HepG2 (cell line): ENCODE data around the gene CALR. TPM values are rescaled to one million over a fixed set of nuclear protein-coding genes. Genes with fewer than 3 reads are reported as not detected.
A peak's percentile ranks its signal among the peaks of the same experiment; 100 is the strongest.

Experiments used
- FOXO1 ChIP-seq: sonication (generic); formaldehyde crosslinking; IDR thresholded peaks from 2 replicates; pipeline ENCODE4 v1.4.0; 2020; ENCODE audit warnings: missing genetic modification reagents
- GPBP1L1 ChIP-seq: sonication (generic); formaldehyde crosslinking; IDR thresholded peaks from 2 replicates; pipeline ENCODE4 v1.5.0; 2020; ENCODE audit warnings: mild to moderate bottlenecking, missing genetic modification reagents
- HMGA1 ChIP-seq: sonication (generic); formaldehyde crosslinking; conservative IDR thresholded peaks from 2 replicates; pipeline ENCODE4 v1.4.0; 2020; ENCODE audit warnings: missing genetic modification reagents
- KDM3A ChIP-seq: IDR thresholded peaks from 2 replicates; pipeline ENCODE4 v1.6.1; 2018; ENCODE audit warnings: low read depth, missing compliant biosample characterization
- KMT2B ChIP-seq: IDR thresholded peaks from 2 replicates; pipeline ENCODE4 v1.6.1; 2016; ENCODE audit warnings: missing genetic modification reagents, missing compliant biosample characterization
- MBD4 ChIP-seq: IDR thresholded peaks from 2 replicates; pipeline ENCODE4 v1.6.1; 2012; ENCODE audit warnings: low read length, inconsistent platforms, borderline replicate concordance
- MYPOP ChIP-seq: sonication (generic); formaldehyde crosslinking; IDR thresholded peaks from 2 replicates; pipeline ENCODE4 v1.8.1; 2023; ENCODE audit warnings: mild to moderate bottlenecking, moderate library complexity, missing genetic modification reagents
- NCOA2 ChIP-seq: sonication (generic); formaldehyde crosslinking; IDR thresholded peaks from 2 replicates; pipeline ENCODE4 v1.8.0; 2022; ENCODE audit warnings: inconsistent platforms
- PBX3 ChIP-seq: sonication (generic); formaldehyde crosslinking; IDR thresholded peaks from 2 replicates; pipeline ENCODE4 v1.8.1; 2023; ENCODE audit warnings: missing genetic modification reagents, inconsistent platforms, borderline replicate concordance
- PHF8 ChIP-seq: sonication (generic); formaldehyde crosslinking; IDR thresholded peaks from 2 replicates; pipeline ENCODE4 v1.5.0; 2020; ENCODE audit warnings: missing genetic modification reagents
- SRSF9 ChIP-seq: fragments of 200-400 bp; formaldehyde crosslinking; IDR thresholded peaks from 2 replicates; pipeline ENCODE4 v1.6.1; 2018; ENCODE audit warnings: borderline replicate concordance, mild to moderate bottlenecking, low read depth, low read length; ENCODE audit not compliant: insufficient read depth, poor library complexity, severe bottlenecking
- TRIM22 ChIP-seq: fragments of 450-650 bp; IDR thresholded peaks from 2 replicates; pipeline ENCODE4 v1.6.1; 2017
- YEATS2 ChIP-seq: sonication (generic); formaldehyde crosslinking; IDR thresholded peaks from 2 replicates; pipeline ENCODE4 v1.4.0; 2020; ENCODE audit warnings: missing genetic modification reagents, borderline replicate concordance
- ZBTB46 ChIP-seq: sonication (generic); formaldehyde crosslinking; IDR thresholded peaks from 2 replicates; pipeline ENCODE4 v1.4.0; 2020; ENCODE audit warnings: mild to moderate bottlenecking, missing genetic modification reagents, borderline replicate concordance
- ZFP36 ChIP-seq: fragments of 150-350 bp; IDR thresholded peaks from 2 replicates; pipeline ENCODE4 v1.6.1; 2018; ENCODE audit warnings: borderline replicate concordance, low read length, low read depth; ENCODE audit not compliant: partially characterized antibody
- ZFY ChIP-seq: sonication (generic); formaldehyde crosslinking; IDR thresholded peaks from 2 replicates; pipeline ENCODE4 v1.4.0; 2020; ENCODE audit warnings: missing genetic modification reagents
- ZNF160 ChIP-seq: sonication (generic); formaldehyde crosslinking; IDR thresholded peaks from 2 replicates; pipeline ENCODE4 v1.8.0; 2022; ENCODE audit warnings: mild to moderate bottlenecking, inconsistent platforms, missing genetic modification reagents
- ZNF292 ChIP-seq: sonication (generic); formaldehyde crosslinking; IDR thresholded peaks from 2 replicates; pipeline ENCODE4 v1.8.1; 2022; ENCODE audit warnings: mild to moderate bottlenecking, low read depth, missing genetic modification reagents, borderline replicate concordance
- ZNF414 ChIP-seq: sonication (generic); formaldehyde crosslinking; IDR thresholded peaks from 2 replicates; pipeline ENCODE4 v1.5.0; 2020; ENCODE audit warnings: missing genetic modification reagents
- ZNF619 ChIP-seq: sonication (generic); formaldehyde crosslinking; IDR thresholded peaks from 2 replicates; pipeline ENCODE4 v1.4.0; 2020; ENCODE audit warnings: mild to moderate bottlenecking, missing genetic modification reagents
- ZNF629 ChIP-seq: sonication (generic); formaldehyde crosslinking; conservative IDR thresholded peaks from 2 replicates; pipeline ENCODE4 v1.5.0; 2020; ENCODE audit warnings: missing genetic modification reagents
- ZSCAN21 ChIP-seq: sonication (generic); formaldehyde crosslinking; IDR thresholded peaks from 2 replicates; pipeline ENCODE4 v1.8.0; 2022; ENCODE audit warnings: mild to moderate bottlenecking, missing genetic modification reagents, moderate library complexity, borderline replicate concordance
- polyA plus RNA-seq, 8 experiments: library from polyadenylated mRNA; depleted of rRNA in 3 of 8; stranded (reverse) in 7 of 8; unstranded in 1 of 8; fragments of >200 nt; fragmentation: Illumina TruSeq in 4 of 8; extraction: Trizol in 4 of 8; gene quantifications; 2 replicates each; pipeline versions ENCODE4 v1.2.1 to v1.2.3, GENCODE V29; 2011 to 2016; ENCODE audit warnings: low read depth in 4 of 8, missing spikeins in 1 of 8, mixed read lengths in 1 of 8; ENCODE audit not compliant: insufficient read depth in 1 of 8
- total RNA-seq, 5 experiments: library from RNA; depleted of rRNA; stranded (reverse); fragments of >200 nt; fragmentation: Illumina TruSeq; extraction: Trizol; gene quantifications; 2 replicates each; pipeline ENCODE4 v1.2.3, GENCODE V29; 2016; ENCODE audit warnings: low read depth in 1 of 5

The CALR gene
- total and polyA plus RNA-seq, 2 of the 13 experiments (the other 11 are each of a cell fraction or from before 2014, with no cell fraction given) = 898 to 934 TPM

- no peak for TF ChIP-seq TRIM22
- TF ChIP-seq KMT2B = no peak
- no peak for TF ChIP-seq KDM3A (CRISPR knock-in tag)
- no peak for TF ChIP-seq YEATS2 (CRISPR knock-in tag)
- TF ChIP-seq ZBTB46 = 0 out of 2 replicates have a peak, but pooled peaks have one; percentile 66
- TF ChIP-seq ZFY = no peak
- no peak for TF ChIP-seq GPBP1L1 (CRISPR knock-in tag)
- no peak for TF ChIP-seq SRSF9
- no peak for TF ChIP-seq FOXO1 (CRISPR knock-in tag)
- no peak for TF ChIP-seq ZNF619
- no peak for TF ChIP-seq ZFP36
- TF ChIP-seq HMGA1 = no peak
- no peak for TF ChIP-seq ZSCAN21 (CRISPR knock-in tag)
- TF ChIP-seq ZNF629 (CRISPR knock-in tag) = no peak
- TF ChIP-seq PHF8 (CRISPR knock-in tag) = no peak; the same call in none of the 2 replicates
- TF ChIP-seq MYPOP (CRISPR knock-in tag) = no peak
- no peak for TF ChIP-seq ZNF414 (CRISPR knock-in tag)
- no peak for TF ChIP-seq ZNF160
- TF ChIP-seq MBD4 = no peak
- TF ChIP-seq NCOA2 (CRISPR knock-in tag) = 0 out of 2 replicates have a peak, but pooled peaks have one; percentile 4
- no peak for TF ChIP-seq PBX3 (CRISPR knock-in tag)
- no peak for TF ChIP-seq ZNF292 (CRISPR knock-in tag)
Measured at GRCh38 chr19:12938779-12939601, 581 bp downstream of the CALR start (continued).
